Superior temporal gyrus (tissue), 1 donor: ENCODE data around the gene TNIK.
"Not testable (repeated sequence)": the region's sequence is repeated elsewhere in the genome, so short reads cannot be mapped to it uniquely, and the experiment has no call there.

ENCODE experiments used
- DNase-seq: peaks from one replicate; pipeline ENCODE4 v3.0.0-alpha.2; 2016; ENCODE audit errors: extremely low spot score

TNIK gene

GRCh38 chr3:171255236-171255806, 204.9 kb downstream of the TNIK start:
- no peak for DNase-seq

GRCh38 chr3:171254315-171254714, 205.9 kb downstream of the TNIK start:
- no peak for DNase-seq

- DNase-seq: no peak
Observed at GRCh38 chr3:171251835-171252234, 208.4 kb downstream of the TNIK start.

- DNase-seq: no peak
Observed at GRCh38 chr3:171250444-171250843, 209.8 kb downstream of the TNIK start.

GRCh38 chr3:171249245-171249644, 211.0 kb downstream of the TNIK start:
- DNase-seq: no peak

GRCh38 chr3:171248426-171249111, 211.6 kb downstream of the TNIK start:
- DNase-seq: no peak

GRCh38 chr3:171245796-171246765, 214.1 kb downstream of the TNIK start:
- no peak for DNase-seq

- DNase-seq: no peak
Observed at GRCh38 chr3:171242951-171243350, 217.3 kb downstream of the TNIK start.

DNA sequence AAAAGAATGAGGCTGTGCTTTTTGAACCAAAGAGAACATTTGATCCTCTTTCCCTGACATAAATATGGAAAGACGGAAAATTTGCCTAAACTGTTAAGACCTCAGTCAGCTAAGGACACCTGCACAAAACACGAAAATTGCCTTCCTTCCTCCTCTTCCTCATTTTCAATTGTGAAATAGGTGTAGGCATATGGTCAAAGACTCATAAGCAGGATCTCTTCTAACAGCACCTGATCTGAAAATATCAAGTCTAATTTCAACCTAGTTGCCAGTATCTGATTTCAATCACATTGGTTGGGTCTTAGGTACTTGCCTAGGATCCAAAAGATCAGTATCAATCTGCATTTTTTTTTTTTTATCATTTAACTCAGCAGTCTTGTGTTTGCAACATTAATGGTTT, 218.0 kb downstream of the TNIK start:
- no peak for DNase-seq

DNA sequence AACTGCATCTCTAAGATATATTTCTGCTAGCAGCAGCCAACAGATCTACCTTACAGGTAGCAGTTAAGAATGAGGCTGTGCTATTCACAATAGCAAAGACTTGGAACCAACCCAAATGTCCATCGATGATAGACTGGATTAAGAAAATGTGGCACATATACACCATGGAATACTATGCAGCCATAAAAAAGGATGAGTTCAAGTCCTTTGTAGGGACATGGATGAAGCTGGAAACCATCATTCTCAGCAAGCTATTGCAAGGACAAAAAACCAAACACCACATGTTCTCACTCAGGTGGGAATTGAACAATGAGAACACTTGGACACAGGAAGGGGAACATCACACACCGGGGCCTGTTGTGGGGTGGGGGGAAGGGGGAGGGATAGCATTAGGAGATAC, 218.6 kb downstream of the TNIK start:
- DNase-seq: not testable (repeated sequence)

- no peak for DNase-seq
Observed at GRCh38 chr3:171240504-171240835, 219.7 kb downstream of the TNIK start.

DNA sequence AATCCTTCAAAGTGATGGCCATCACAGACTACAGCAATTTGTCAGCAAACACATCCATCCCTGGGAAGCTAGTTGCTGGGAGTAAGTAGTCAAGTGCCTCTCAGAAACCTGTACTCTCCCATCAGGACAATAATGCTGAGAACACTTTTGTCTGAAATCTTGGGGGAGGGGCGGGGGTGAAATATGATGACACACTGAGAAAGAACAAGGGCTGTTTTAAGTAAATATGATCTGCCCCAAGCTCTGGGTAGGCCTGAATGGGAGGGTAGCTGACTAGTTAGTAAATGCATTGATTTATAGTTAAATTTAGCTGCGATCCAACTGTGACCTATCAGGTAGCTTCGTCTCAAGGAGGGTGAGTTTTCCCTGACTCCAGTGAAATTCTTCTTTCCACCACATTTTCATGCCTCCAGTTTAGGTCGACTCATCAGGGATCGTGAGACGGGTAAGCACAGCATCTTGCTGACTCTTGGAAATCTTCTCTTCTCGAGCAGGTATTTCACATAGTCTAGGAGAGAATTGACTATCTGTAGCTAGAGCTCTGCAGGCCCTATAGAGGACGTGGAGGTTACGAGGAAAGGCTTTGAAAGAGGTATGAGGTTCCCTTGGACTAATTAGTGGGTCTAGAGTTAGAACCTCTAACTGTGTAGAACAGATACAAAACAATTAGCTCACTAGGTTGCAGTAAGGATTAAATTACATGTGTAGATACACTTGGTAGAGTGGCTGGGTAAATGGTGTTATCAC, 220.3 kb downstream of the TNIK start:
- DNase-seq: no peak

DNA sequence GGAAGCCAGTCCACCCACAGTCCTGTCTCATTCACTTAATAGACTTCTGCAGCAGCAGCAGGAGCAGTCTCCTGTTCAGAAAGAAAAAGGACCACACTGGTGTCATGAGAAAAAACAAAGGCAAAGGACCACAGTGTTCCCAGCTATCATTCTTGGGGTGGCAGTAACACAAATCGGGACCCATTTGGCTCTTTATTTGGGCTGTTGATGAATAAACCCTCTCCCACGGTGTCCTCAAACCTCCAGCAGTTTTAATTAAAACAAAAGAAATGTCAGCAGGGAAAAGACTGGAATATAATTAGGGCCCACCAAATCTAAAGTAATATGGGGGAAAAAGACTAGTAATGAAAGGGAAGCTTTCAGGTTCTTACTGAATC, 223.2 kb downstream of the TNIK start:
- no peak for DNase-seq

GRCh38 chr3:171236265-171237008, 223.8 kb downstream of the TNIK start:
- no peak for DNase-seq

GRCh38 chr3:171234298-171235010, 225.8 kb downstream of the TNIK start:
- DNase-seq: no peak

DNA sequence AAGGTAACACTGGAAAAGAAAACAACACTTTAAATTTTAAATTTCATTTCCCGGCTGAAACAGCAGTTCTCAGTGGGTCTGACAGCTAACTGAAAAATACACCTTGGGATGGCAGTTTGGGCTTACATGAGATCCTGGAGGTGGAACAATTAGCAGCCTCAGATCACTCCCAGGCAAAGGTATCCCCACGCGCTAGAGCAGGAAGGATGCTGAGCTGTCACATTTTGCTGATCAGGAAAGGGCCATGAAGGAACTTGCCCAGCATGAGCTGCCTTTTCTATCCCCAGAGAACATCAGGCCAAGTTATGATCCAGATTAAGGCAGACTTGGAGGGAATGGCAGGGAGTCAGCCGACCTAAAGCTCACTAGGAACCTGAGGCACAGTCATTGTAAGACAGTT, 228.8 kb downstream of the TNIK start:
- no peak for DNase-seq

GRCh38 chr3:171230865-171231264, 229.3 kb downstream of the TNIK start:
- DNase-seq: no peak

- DNase-seq: no peak
Observed at GRCh38 chr3:171229173-171229572, 231.0 kb downstream of the TNIK start.

DNA sequence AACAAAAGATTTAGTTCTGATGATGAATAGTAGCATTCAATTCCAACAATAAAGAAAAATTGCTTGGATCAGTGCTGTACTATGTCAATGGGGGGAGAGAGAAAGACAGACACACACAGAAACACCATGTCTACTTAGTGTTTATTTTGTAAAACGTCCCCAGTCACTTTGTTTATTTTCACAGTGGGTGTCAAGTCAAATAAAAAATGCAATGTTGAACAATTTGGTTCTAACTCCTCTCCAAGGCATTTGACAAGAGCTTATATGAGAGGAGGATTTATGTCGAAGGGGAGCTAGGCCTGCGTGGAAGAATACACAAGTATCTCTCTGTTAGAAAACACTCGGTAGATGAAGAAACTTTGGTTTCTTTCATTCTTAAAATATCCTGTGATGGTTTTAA, 232.0 kb downstream of the TNIK start:
- DNase-seq: no peak

DNA sequence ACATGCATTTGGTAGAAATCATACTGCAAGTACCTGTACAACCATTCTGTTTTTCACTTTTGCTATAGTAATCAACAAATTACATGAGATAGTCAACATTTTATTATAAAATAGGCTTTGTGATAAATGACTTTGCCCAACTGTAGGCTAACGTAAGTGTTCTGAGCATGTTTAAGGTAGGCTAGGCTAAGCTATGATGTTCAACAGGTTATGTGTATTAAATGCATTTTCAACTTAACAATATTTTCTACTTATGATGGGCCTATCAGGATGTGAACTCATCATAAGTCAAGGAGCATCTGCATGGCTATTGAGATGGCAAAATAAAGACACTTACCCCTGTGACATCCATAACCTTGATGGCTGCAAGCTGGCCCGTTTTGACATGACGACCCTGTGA, 232.4 kb downstream of the TNIK start:
- no peak for DNase-seq

DNA sequence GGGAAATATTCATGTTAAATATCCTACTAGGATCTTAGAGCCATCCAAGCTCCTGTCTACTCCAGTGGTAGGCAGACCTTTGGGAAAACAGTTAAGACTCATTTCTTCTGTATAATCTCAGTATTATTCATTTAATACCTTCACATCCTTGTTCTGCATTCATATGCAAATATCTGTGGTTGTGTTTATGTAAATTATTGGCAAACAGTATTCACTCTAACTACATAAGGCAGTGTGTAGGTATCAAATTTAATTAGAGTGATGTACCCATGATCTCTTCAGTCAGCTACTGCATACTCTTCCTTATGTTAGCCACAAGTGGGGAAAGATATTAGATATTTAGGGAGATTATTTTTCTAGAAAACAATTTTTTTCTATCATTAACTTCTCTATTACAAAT, 232.8 kb downstream of the TNIK start:
- no peak for DNase-seq
